ENCODE data around the gene MTERF4. TPM values are rescaled to one million over a fixed set of nuclear protein-coding genes. Genes with fewer than 3 reads are reported as not detected.

Gene MTERF4
- total RNA-seq, 1 donor from 2014 or later = 34.6 TPM

GRCh38 chr2:241070811-241071676 lies 31.0 kb downstream of the MTERF4 start:
- ATAC-seq (no peak), DNase-seq (no peak)
- H3K4me1 ChIP-seq = no peaks in the 10 kb centered on the region
- H3K36me3 ChIP-seq = peaks cover 60% of the 10 kb centered on the region
- no peak for TF ChIP-seq CTCF (IDR thresholded peaks at IDR 0.05)
- intact Hi-C loops (cut with DNase I) = no loop called here
- H3K27ac ChIP-seq = no peak overlapping the region
- no peaks in the 10 kb centered on the region for H3K27me3 ChIP-seq
- no peaks in the 10 kb centered on the region for H3K9me3 ChIP-seq
- H3K4me3 ChIP-seq = no peak overlapping the region

- no peaks in the 10 kb centered on the region for H3K9me3 ChIP-seq
- DNase-seq (no peak), ATAC-seq (no peak)
- intact Hi-C loops (cut with DNase I) = no loop called here
- H3K4me1 ChIP-seq = no peaks in the 10 kb centered on the region
- no peak overlapping the region for H3K27ac ChIP-seq
- TF ChIP-seq CTCF (IDR thresholded peaks at IDR 0.05) = no peak
- no peak overlapping the region for H3K4me3 ChIP-seq
- no peaks in the 10 kb centered on the region for H3K27me3 ChIP-seq
- peaks cover 54% of the 10 kb centered on the region for H3K36me3 ChIP-seq
Measured at GRCh38 chr2:241070361-241070760, 31.7 kb downstream of the MTERF4 start.

GRCh38 chr2:241069821-241070281 lies 32.2 kb downstream of the MTERF4 start:
- no peak for TF ChIP-seq CTCF (IDR thresholded peaks at IDR 0.05)

GRCh38 chr2:241068942-241069810 lies 32.9 kb downstream of the MTERF4 start:
- no peak for ATAC-seq
- H3K27ac ChIP-seq = no peak overlapping the region
- no peaks in the 10 kb centered on the region for H3K9me3 ChIP-seq
- DNase-seq = no peak
- no peaks in the 10 kb centered on the region for H3K27me3 ChIP-seq
- no peaks in the 10 kb centered on the region for H3K4me1 ChIP-seq
- no peak for TF ChIP-seq CTCF (IDR thresholded peaks at IDR 0.05)
- peaks cover 42% of the 10 kb centered on the region for H3K36me3 ChIP-seq
- no peak overlapping the region for H3K4me3 ChIP-seq
- intact Hi-C loops (cut with DNase I) = no loop called here

More at GRCh38 chr2:241069821-241070281, 32.2 kb downstream of the MTERF4 start:
- H3K36me3 ChIP-seq = peaks cover 49% of the 10 kb centered on the region
- H3K4me1 ChIP-seq = no peaks in the 10 kb centered on the region
- H3K27ac ChIP-seq = no peak overlapping the region
- H3K4me3 ChIP-seq = no peak overlapping the region
- intact Hi-C loops (cut with DNase I) = no loop called here
- ATAC-seq (no peak), DNase-seq (no peak)
- no peaks in the 10 kb centered on the region for H3K27me3 ChIP-seq
- no peaks in the 10 kb centered on the region for H3K9me3 ChIP-seq

- no peak for TF ChIP-seq CTCF (IDR thresholded peaks at IDR 0.05)
- DNase-seq (no peak), ATAC-seq (no peak)
- no peaks in the 10 kb centered on the region for H3K27me3 ChIP-seq
- H3K27ac ChIP-seq = no peak overlapping the region
- no peak overlapping the region for H3K4me3 ChIP-seq
- no peaks in the 10 kb centered on the region for H3K9me3 ChIP-seq
- peaks cover 38% of the 10 kb centered on the region for H3K36me3 ChIP-seq
- intact Hi-C loops (cut with DNase I) = no loop called here
- H3K4me1 ChIP-seq = no peaks in the 10 kb centered on the region
Measured at GRCh38 chr2:241068136-241068941, 33.7 kb downstream of the MTERF4 start.

Measured in upper lobe of right lung (tissue), 1 donor.